HG03432 (cell line): Measurements from ENCODE around the gene CLCA2.
A peak's percentile ranks its signal among the peaks of the same experiment; 100 is the strongest.

ENCODE experiments used
- ATAC-seq: cut with Tn5 transposase; IDR thresholded peaks from one replicate; pipeline ENCODE4 v1.9.1; 2021; ENCODE audit warnings: mild to moderate bottlenecking, moderate library complexity; ENCODE audit not compliant: unreplicated experiment

Gene CLCA2

GRCh38 chr1:86429122-86429725 lies 5.3 kb downstream of the CLCA2 start:
- ATAC-seq: no peak

GRCh38 chr1:86429835-86430234 lies 5.9 kb downstream of the CLCA2 start:
- ATAC-seq: no peak

GRCh38 chr1:86430376-86430775 lies 6.4 kb downstream of the CLCA2 start:
- ATAC-seq: no peak

- no peak for ATAC-seq
Measured at GRCh38 chr1:86434059-86434458, 10.1 kb downstream of the CLCA2 start.

- ATAC-seq: no peak
Measured at GRCh38 chr1:86435327-86435726, 11.4 kb downstream of the CLCA2 start.

GRCh38 chr1:86436041-86436440 lies 12.1 kb downstream of the CLCA2 start:
- ATAC-seq: no peak

- no peak for ATAC-seq
Measured at GRCh38 chr1:86441581-86441980, 17.6 kb downstream of the CLCA2 start.

GRCh38 chr1:86441997-86442396 lies 18.0 kb downstream of the CLCA2 start:
- ATAC-seq: no peak

- ATAC-seq: no peak
Measured at GRCh38 chr1:86445919-86446318, 21.9 kb downstream of the CLCA2 start.

GRCh38 chr1:86447198-86447790 lies 23.3 kb downstream of the CLCA2 start:
- ATAC-seq: no peak

- ATAC-seq: no peak
Measured at GRCh38 chr1:86448670-86449069, 24.7 kb downstream of the CLCA2 start.

- no peak for ATAC-seq
Measured at GRCh38 chr1:86449103-86449502, 25.1 kb downstream of the CLCA2 start.

- ATAC-seq: no peak
Measured at GRCh38 chr1:86450847-86451246, 26.9 kb downstream of the CLCA2 start.

GRCh38 chr1:86453664-86454063 lies 29.7 kb downstream of the CLCA2 start:
- no peak for ATAC-seq

GRCh38 chr1:86455073-86455472 lies 31.1 kb downstream of the CLCA2 start:
- ATAC-seq: no peak

GRCh38 chr1:86460998-86461397 lies 37.0 kb downstream of the CLCA2 start:
- ATAC-seq: no peak

GRCh38 chr1:86461482-86461881 lies 37.5 kb downstream of the CLCA2 start:
- no peak for ATAC-seq

- ATAC-seq: no peak
Measured at GRCh38 chr1:86464819-86465218, 40.8 kb downstream of the CLCA2 start.

- no peak for ATAC-seq
Measured at GRCh38 chr1:86466109-86466844, 42.3 kb downstream of the CLCA2 start.

- ATAC-seq: no peak
Measured at GRCh38 chr1:86466986-86467385, 43.0 kb downstream of the CLCA2 start.

GRCh38 chr1:86468501-86468977 lies 44.6 kb downstream of the CLCA2 start, which contains the start of gene CLCA1:
Gene CLCA1 (plus strand): TSS chr1:86468927. CDS start chr1:86468972, 45 bp downstream.
- no peak for ATAC-seq

GRCh38 chr1:86470859-86471258 lies 46.9 kb downstream of the CLCA2 start:
- peak; percentile 66 for ATAC-seq
